Measurements from ENCODE around the gene BTBD18.
"Not testable (repeated sequence)": the region's sequence is repeated elsewhere in the genome, so short reads cannot be mapped to it uniquely, and the experiment has no call there.

The BTBD18 gene

GRCh38 chr11:57728829-57729228, 22.8 kb downstream of the BTBD18 start:
- DNase-seq = no peak

- no peak for DNase-seq
Observed at GRCh38 chr11:57727185-57727584, 24.4 kb downstream of the BTBD18 start.

- not testable (repeated sequence) for DNase-seq
Observed at GRCh38 chr11:57716726-57717125, 34.9 kb downstream of the BTBD18 start.

DNA sequence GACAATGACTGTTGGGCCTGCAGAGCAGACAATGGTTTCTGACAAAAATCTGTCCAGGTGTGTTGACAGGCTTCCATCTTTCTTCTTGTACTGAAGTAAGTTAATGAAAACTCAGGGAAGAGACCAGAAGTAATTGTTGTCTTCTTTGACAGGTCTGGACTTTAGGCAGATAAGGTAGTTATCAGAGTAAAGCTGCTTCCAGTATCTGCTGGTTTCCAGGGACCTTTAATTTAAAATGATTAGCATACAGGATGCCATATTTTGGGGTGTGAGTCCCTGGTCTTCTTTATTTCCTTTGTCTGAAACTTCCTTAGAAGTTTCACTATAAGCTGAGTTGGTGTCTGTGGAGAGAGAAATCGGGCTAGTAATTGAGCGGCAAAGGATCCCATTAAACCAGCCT, 37.8 kb downstream of the BTBD18 start:
- DNase-seq = no peak

DNA sequence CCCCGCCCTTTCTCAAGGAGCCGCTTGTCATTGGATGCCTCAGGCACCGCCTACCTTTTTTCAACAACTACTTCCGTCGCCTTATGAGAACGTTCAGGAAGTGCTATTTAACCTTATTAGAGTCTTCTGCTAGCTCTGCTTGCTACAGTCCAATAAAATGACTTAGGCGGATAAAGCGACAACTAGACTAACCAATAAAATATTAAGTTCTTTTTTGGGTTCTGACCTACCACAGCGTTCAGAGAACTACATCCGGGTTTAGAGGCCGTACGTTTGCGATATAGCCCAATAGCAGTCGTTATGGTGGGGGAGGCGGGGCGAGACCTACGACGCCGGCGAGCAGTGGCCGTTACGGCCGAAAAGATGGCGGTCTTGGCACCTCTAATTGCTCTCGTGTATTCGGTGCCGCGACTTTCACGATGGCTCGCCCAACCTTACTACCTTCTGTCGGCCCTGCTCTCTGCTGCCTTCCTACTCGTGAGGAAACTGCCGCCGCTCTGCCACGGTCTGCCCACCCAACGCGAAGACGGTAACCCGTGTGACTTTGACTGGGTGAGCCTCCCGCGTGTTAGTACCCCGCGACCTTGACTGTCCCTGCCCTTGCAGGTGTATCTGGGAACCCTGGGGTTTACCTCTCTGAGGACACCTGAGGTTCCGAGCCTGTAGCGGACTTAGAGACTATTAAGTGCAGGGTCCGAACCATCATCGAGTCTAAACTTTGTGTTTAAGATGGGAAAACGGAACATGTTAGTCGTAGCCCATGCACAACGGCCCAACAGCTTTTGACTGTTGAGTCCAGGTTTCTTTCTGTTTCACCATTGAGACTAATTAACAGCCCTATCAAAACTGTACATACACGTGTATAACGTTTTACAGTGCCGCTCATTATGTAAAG, 39.1 kb downstream of the BTBD18 start, which contains the start of gene TMX2:
TMX2 (plus strand) TSS at position 338 of the 895 bp plus-strand sequence; CDS start at position 364, 26 bp downstream.
- peak; percentile 98 for DNase-seq

DNA sequence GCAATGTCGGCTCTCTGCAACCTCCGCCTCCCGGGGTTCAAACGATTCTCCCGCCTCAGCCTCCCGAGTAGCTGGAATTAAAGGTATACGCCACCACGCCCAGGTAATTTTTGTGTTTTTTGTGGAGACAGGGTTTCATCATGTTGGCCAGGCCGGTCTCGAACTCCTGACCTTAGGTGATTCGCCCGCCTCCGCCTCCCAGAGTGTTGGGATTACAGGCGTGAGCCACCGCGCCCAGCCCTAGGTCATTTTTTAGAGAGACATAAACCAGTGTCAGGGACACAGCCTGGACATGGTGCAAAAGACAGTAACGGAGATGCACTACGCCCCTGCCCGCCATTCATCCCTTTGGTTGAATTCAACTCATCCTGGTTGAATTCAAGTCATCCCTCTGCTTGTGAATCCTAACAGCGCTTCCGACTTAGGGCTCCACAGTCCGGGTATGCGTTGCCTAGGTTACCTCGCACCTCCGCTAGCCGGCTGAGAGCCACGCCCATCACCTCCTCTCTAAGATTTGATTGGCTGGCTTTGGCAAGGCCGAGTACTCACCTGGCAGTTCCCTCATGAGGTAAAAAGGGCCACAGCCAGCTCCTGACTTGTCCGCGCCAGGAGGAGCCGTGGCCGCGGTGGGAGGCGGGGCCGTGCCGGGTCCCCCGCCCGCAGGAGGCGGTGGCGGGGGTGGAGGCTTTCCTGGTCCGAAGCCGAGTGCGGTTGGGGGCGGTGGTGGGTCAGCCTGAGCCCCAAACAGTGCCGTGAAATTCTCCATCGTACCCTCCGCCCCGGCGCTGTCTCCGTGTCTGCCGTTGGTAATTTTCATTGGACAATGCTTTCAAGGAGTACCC, 40.0 kb downstream of the BTBD18 start, which contains the start of gene MED19:
MED19 (minus strand) TSS at position 802 of the 842 bp plus-strand sequence; CDS start at position 766, 36 bp downstream.
- peak; percentile 92 for DNase-seq

GRCh38 chr11:57709802-57710367, 41.7 kb downstream of the BTBD18 start:
- DNase-seq = no peak

- DNase-seq = not testable (repeated sequence)
Observed at GRCh38 chr11:57705432-57705831, 46.2 kb downstream of the BTBD18 start.

DNA sequence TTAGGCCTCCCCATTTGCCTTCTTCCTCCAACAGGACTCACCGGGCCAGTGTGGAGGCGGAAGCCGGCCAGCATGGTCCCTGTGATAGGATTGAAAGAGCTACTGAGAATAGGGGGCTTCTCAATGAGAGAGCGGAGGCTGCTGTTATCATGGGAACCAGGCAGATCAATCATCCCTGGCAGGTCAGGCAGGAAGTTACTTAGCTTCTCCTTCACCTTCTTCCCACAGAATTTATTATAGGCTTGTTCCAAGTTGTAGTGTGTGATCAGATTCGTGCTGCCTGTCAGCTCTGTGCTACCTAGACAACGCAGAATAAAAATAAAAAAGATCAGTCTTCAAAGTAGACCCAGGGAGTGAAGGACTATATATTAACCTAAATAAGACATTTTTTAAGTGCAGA, 46.7 kb downstream of the BTBD18 start:
- no peak for DNase-seq

DNA sequence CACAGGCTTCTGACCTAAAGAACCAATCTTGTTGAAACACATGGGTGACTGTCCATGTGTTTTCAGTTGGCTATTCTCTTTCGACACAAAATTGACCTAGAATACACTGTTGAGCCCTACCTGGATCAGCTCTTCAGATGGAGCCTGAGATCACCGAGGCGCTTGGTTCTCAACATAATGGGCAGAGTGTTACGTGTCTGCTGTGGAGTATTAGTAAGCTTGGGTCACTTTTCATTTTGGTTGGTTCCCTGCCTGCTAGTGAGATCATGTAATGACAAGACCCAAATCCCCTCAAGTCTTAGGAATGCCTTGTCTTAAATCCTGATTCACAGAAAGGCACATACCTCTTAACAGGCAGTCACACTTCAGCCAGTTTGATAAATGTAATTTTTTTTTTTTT, 48.3 kb downstream of the BTBD18 start:
- DNase-seq = no peak

DNA sequence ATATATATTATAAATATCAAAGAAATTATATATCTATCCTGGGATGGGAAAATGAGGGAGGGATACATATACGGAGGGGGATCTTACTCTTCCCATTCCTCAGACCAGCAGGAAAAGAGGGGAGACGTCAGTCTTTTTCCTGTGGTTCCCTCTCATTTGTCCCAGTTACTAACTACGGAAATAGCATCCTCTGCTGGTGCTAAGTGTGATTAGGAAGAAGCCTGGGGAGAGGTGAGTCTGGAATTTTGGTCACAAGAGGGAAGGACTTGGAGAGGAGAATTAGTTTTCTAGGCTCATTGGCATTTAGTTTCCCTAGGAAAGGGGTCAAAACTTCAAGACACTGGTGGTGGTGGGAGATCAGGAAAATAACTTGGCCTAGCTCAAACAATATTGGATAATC, 51.2 kb downstream of the BTBD18 start:
- no peak for DNase-seq

GRCh38 chr11:57699813-57700212, 51.8 kb downstream of the BTBD18 start:
- no peak for DNase-seq

DNA sequence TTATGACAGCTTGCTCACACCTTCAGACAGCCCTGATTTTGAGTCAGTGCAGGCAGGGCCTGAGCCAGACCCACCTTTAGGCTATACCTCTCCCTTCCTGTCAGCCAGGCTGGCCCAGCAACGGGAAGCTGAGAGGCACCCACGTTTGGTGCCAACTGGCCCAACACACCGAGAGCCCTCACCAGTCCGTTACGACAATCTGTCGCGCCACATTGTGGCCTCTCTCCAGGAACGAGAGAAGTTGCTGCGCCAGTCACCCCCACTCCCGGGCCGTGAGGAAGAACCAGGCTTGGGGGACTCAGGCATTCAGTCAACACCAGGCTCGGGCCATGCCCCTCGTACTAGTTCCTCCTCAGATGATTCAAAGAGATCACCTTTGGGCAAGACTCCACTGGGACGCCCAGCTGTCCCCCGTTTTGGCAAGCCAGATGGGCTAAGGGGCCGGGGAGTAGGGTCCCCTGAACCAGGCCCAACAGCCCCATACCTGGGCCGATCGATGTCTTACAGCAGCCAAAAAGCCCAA, 52.7 kb downstream of the BTBD18 start:
- no peak for DNase-seq

Data from NCI-H226 (cell line).